ENCODE measurements around the gene WDR89. TPM values are rescaled to one million over a fixed set of nuclear protein-coding genes. Genes with fewer than 3 reads are reported as not detected.

WDR89 gene
- total and polyA plus RNA-seq, 9 of the 15 experiments (the other 6 are each of a cell fraction or from before 2014, with no cell fraction given), result 9.3 to 25.6 (median 16.2) TPM

DNA sequence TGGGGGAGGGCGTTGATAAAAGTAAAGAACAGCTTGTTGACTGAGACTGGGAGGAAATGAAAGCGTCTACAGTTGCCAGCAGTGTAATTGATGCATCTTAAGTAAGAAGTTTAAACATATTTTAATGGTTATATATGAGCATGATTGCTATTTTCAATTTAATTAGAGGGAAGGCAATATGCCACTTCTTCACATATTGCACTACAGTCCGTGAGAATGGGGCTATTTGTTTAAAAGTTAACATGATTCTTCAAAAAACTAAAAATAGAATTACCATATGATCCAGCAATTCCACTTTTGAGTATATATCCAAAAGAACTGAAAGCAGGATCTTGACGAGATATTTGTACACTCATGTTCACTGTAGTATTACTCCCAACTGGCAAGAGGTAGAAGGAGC, 60.2 kb downstream of the WDR89 start:
- no peak overlapping the region for H3K27ac ChIP-seq (ENCODE audit: extremely low read depth, low read depth, low read length)
- TF ChIP-seq CEBPG (CRISPR knock-in tag; IDR thresholded peaks at IDR 0.05) (no peak), CEBPG (tag; conservative IDR thresholded peaks at IDR 0.05 in 1 of 2, IDR thresholded peaks at IDR 0.05 in 1 of 2) (no peak), GABPB1 (CRISPR knock-in tag; IDR thresholded peaks at IDR 0.05) (no peak), JUN (IDR thresholded peaks at IDR 0.05; ENCODE audit: borderline replicate concordance, low read depth, low read length) (no peak), JUN (CRISPR knock-in tag; IDR thresholded peaks at IDR 0.05; ENCODE audit: borderline replicate concordance) (no peak), KDM2B (CRISPR knock-in tag; IDR thresholded peaks at IDR 0.05) (no peak), ZNF121 (CRISPR knock-in tag; conservative IDR thresholded peaks at IDR 0.05) (no peak)
- H3K4me1 ChIP-seq (replicated peaks in 1 of 2; ENCODE audit: control insufficient read depth in 2 of 2, insufficient read depth in 2 of 2, low read length in 2 of 2), result no peaks in the 10 kb centered on the region
- no peaks in the 10 kb centered on the region for H3K79me2 ChIP-seq (ENCODE audit: control insufficient read depth, insufficient read depth, low read length)
- no peaks in the 10 kb centered on the region for H3K36me3 ChIP-seq (ENCODE audit: control insufficient read depth, insufficient read depth, low read length)
- in situ Hi-C loops (cut with MboI), result no loop called here
- DNase-seq (ENCODE audit: extremely low read depth in 1 of 4, low spot score in 3 of 4), result no peak
- no peak overlapping the region for H2AFZ ChIP-seq (ENCODE audit: low read depth, low read length)
- no peaks in the 10 kb centered on the region for H3K9me1 ChIP-seq (ENCODE audit: control insufficient read depth, insufficient read depth, low read length)
- ChIA-PET CTCF (ENCODE audit: low intra/inter-chr PET ratio) (no interaction called here), POLR2A (no interaction called here)
- WGBS (ENCODE audit: insufficient coverage, low coverage, missing lambda C conversion rate), result 0% methylated on average over 4 of the region's 4 CpGs
- intact Hi-C loops (cut with micrococcal nuclease), result no loop called here
- no peak overlapping the region for H3K4me2 ChIP-seq (ENCODE audit: insufficient read depth, low read length)
- no peaks in the 10 kb centered on the region for H3K9me3 ChIP-seq (replicated peaks; ENCODE audit: control insufficient read depth, insufficient read depth, low read depth, low read length)
- BruUV-seq (replicated peaks), result no TSS peak
- peaks cover 3 to 12% of the 10 kb centered on the region in 2 experiments; a peak in 3 of 5 replicates for H3K27me3 ChIP-seq (ENCODE audit: control insufficient read depth in 2 of 2, insufficient read depth in 2 of 2, low read length in 2 of 2)
- no peaks in the 10 kb centered on the region for H4K20me1 ChIP-seq (replicated peaks; ENCODE audit: control insufficient read depth, insufficient read depth, low read length)
- no peak for ATAC-seq
- H3K9ac ChIP-seq (ENCODE audit: insufficient read depth in 1 of 2, low read depth in 2 of 2, low read length in 2 of 2), result no peak overlapping the region
- H3K4me3 ChIP-seq, result no peak overlapping the region
- no peak for FAIRE-seq

DNA sequence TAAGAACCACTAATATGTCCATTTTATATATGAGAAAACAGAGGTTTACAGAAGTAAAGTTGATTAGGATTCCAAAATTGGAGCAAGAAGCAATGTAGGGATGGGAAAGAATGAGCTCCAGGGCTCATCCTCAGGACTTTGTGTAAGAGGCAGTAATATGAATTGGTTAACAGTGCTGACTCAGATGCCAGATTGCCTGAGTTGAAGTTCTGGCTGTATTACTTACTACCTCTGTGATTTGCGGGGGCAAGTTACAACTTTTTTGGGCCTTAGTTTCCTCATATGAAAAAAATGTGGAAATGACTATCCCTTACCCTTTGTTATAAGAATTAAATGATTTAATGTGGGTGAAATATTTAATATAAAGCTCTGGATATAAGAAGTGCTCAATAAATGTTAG, 63.4 kb downstream of the WDR89 start:
- ATAC-seq, result no peak
- H3K36me3 ChIP-seq (ENCODE audit: control insufficient read depth, insufficient read depth, low read length), result no peaks in the 10 kb centered on the region

More for the DNA sequence above, 63.4 kb downstream of the WDR89 start:
- BruUV-seq (replicated peaks), result no TSS peak
- ChIA-PET POLR2A (interaction anchor here (0.6 kb wide), 1 partner anchor 49 kb away, joined by 3 read pairs; no protein-coding TSS in a partner anchor), CTCF (ENCODE audit: low intra/inter-chr PET ratio) (no interaction called here)
- Histone ChIP-seq H4K20me1 (replicated peaks; ENCODE audit: control insufficient read depth, insufficient read depth, low read length) (no peaks in the 10 kb centered on the region), H2AFZ (ENCODE audit: low read depth, low read length) (no peak overlapping the region), H3K4me1 (replicated peaks in 1 of 2; ENCODE audit: control insufficient read depth in 2 of 2, insufficient read depth in 2 of 2, low read length in 2 of 2) (no peaks in the 10 kb centered on the region), H3K27me3 (ENCODE audit: control insufficient read depth in 2 of 2, insufficient read depth in 2 of 2, low read length in 2 of 2) (peaks cover 3 to 8% of the 10 kb centered on the region in 2 experiments; a peak in 3 of 5 replicates), H3K9ac (ENCODE audit: insufficient read depth in 1 of 2, low read depth in 2 of 2, low read length in 2 of 2) (no peak overlapping the region), H3K9me1 (ENCODE audit: control insufficient read depth, insufficient read depth, low read length) (no peaks in the 10 kb centered on the region), H3K4me3 (no peak overlapping the region), H3K27ac (ENCODE audit: extremely low read depth, low read depth, low read length) (no peak overlapping the region), H3K79me2 (ENCODE audit: control insufficient read depth, insufficient read depth, low read length) (no peaks in the 10 kb centered on the region), H3K4me2 (ENCODE audit: insufficient read depth, low read length) (no peak overlapping the region), H3K9me3 (replicated peaks; ENCODE audit: control insufficient read depth, insufficient read depth, low read depth, low read length) (no peaks in the 10 kb centered on the region)
- intact Hi-C loops (cut with micrococcal nuclease) (no loop called here), in situ Hi-C loops (cut with MboI) (no loop called here)
- TF ChIP-seq ZNF695 (CRISPR knock-in tag; IDR thresholded peaks at IDR 0.05), result no peak
- TF ChIP-seq RFX1 (IDR thresholded peaks at IDR 0.05), result no peak
- FAIRE-seq (no peak), DNase-seq (ENCODE audit: extremely low read depth in 1 of 4, low spot score in 3 of 4) (no peak)
- WGBS (ENCODE audit: insufficient coverage, low coverage, missing lambda C conversion rate), result 42% methylated on average over 1 of the region's 1 CpG
